ENCODE measurements around the gene XXYLT1.

XXYLT1 gene

GRCh38 chr3:195086885-195087284, 184.1 kb downstream of the XXYLT1 start:
- DNase-seq: no peak

- no peak for DNase-seq
These were observed 184.6 kb downstream of the XXYLT1 start for GRCh38 chr3:195086341-195086740.

DNA sequence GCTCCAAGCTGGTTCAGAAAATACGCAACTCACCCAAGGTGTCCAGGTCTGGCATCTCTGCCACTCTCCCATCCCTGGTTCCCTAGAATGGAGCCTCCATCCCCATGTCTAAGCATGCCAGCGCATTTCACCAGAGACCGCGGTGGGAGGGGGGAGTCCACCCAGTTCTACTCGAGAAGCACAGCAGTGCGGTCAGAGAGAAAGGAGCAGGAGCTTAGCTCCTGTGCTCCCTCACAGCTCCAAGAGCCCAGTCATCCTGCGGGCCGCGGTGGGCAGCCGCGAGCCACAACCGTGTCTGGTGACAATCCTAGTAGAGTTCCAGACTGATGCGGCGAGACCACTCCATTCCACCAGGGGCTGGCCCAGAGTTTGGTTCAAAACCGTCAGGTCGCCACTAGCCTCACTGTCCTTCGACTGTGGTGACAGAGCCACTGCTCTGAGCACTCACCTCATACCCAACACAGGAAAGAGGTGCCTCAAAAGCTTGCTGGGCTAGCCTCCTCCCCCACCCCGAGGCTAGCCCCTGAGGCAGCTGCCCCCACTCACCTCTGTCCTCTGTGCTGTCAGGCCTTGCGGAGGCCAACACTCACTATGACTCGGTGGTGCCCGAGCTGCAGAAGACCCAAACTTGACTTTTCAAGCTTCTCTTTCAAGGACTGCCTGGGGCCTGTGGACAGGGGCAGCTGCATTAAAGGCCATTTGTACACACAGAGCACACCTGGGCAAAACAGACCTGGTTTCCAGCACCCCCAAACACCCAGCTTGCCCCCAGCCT, 185.4 kb downstream of the XXYLT1 start:
- no peak for DNase-seq

GRCh38 chr3:195084746-195085145, 186.2 kb downstream of the XXYLT1 start:
- no peak for DNase-seq

DNA sequence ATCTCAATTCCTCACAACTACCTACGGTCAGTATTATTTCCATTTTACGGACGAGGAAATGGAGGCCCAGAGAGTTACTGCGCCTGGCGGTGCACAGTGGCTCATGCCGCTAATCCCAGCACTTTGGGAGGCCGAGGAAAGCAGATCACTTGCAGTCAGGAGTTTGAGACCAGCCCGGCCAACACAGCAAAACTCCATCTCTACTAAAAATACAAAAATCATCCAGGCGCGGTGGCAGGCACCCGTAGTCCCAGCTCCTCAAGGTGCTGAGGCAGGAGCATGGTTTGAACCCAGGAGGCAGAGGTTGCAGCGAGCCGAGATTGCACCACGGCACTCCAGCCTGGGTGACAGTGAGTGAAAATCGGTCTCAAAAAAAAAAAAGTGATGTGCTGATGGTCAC, 187.3 kb downstream of the XXYLT1 start:
- DNase-seq: no peak

- no peak for DNase-seq
These were observed 188.1 kb downstream of the XXYLT1 start for GRCh38 chr3:195082811-195083210.

DNA sequence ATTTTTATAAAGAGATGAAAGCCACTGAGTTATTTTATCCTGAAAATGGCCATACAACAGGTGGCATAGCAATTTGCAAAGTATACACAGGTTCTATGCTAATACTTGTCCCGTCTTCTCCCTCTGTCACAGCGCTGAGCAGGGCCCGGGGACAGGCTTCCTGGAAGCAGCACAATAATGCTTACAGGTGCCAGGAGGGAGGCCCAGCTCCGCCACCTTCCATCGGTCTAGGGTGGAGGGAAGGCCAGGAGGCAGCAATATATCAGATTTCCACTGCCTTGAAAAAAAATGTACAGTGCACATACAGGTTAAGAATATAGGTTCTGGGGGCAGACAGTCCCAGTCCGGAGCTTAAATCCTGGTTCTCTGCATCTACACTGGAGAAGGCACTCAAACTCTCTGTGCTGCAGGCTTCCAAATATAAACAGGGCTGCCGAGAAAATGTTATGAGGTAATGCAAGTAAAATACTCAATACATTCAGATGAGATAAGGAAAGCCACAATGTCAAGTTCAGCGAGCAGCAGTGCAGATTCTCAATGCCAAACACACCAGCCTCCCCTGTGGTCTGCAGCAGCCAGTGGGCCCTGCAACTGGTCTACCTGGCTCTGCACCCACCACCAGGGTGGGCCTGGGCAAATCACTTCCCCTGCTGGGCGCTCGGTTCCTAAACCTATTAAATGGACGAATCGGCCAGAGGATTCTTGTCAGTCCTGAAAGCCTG, 189.6 kb downstream of the XXYLT1 start:
- no peak for DNase-seq

GRCh38 chr3:195080571-195081151, 190.3 kb downstream of the XXYLT1 start:
- no peak for DNase-seq

GRCh38 chr3:195080125-195080524, 190.8 kb downstream of the XXYLT1 start:
- DNase-seq: no peak

- DNase-seq: no peak
These were observed 191.3 kb downstream of the XXYLT1 start for GRCh38 chr3:195079636-195080035.

DNA sequence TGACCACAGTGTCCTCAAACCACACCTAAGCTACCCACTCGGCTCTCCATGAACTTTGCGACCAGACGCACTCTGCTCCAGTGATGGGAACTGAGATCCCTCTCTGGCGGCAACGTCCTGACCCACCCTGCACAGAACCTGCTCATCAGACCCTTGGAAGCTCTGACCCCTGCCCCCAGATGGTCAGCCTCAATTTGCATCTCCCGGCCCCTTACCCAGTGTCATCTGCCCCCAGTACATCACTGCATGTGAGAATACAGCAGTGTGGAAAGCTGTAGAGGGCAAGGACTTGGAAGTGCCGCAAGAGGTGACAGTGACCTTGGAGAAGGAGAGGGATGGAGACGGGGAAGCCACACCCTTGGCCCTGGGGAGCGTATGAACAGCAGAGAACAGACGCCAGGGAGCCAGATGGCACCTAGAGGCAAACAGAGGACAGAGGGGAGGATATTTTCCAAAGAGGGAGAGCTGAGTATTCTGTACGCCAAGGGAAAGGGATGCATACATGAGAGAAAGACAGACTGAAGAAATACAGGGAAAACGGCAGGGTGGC, 192.0 kb downstream of the XXYLT1 start:
- no peak for DNase-seq

- no peak for DNase-seq
These were observed 193.1 kb downstream of the XXYLT1 start for GRCh38 chr3:195077611-195078540.

- DNase-seq: no peak
These were observed 193.9 kb downstream of the XXYLT1 start for GRCh38 chr3:195076981-195077610.

GRCh38 chr3:195075941-195076875, 194.8 kb downstream of the XXYLT1 start:
- DNase-seq: no peak

DNA sequence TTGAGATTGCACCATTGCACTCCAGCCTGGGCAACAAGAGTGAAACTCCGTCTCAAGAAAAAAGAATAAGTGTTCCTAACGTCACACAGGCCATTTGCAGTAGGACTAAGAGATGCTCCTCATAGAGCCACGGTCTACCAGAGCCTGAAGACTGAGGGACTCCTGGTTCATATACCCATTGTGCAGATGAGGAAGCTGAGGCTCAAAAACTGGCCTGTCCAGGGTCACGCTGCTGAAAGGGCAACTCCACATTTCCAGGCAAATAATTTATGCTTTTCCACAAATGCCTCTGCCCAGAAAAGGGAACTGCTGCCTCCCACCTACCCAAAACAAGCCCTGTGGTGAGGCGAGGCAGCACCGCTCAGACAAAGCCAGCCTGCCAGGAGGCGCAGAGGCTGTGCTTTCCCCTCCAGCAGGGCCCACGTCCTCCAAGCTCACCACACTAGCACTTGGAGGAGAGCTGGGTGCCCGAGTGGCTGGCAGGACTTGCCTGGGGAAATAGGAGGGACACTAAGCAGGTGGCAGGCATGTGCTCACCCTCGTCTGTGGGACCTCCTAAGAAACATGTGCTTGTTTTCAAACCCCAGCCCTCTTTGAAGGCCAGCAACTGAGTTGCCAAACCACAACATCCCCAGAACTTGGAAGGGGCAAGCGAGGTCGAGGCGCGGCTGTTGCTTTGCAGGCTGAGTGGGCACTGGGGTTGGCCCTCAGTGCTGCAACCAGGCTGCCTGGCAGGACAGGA, 195.6 kb downstream of the XXYLT1 start:
- DNase-seq: no peak

DNA sequence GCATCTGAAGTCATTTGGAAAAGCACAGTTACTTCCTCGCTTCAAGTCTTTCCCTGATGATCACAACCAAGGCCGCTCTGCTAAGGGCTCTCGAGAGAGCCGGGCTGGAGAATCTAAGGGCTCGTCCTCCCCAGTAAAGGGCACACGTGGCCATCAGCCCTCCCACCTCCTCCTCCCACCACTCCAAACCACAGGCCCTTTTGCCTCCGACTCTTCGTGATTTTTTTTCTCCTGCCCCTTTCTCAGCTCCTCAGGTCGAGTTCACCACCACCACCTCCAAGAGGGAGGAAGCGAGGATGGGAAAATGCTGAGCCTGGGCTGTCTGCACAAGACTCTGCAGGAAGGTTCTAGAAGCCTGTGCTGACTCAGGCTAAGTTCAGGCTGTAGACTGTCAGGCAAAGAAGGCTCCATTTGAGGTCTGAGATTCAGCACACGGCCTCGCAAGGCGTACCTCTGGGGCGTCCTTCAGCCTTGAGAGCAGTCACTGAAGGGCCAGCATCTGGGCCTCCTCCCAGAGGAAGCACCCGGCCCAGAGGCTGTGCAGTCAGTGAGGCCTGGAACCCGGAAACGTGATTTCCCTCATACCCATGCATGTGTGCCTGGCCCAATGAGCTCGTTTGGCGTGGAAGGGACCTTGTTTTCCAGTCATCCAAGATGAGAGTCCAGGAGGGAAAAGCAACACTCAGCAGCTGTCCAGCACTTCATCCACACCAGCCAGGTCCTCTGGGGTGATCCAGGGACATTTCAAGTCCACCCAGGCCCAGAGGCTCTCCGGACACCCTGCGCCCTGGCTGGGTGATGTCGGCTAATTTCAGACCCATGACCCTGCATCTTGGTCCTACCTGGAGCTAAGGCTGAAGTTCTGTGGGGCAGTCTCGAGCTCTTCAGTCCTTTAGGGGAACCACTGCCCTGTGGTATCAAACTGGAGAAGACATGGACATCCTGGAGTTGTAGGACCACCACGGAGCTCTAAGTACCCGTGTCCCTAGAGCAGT, 196.8 kb downstream of the XXYLT1 start:
- DNase-seq: no peak

- DNase-seq: no peak
These were observed 197.9 kb downstream of the XXYLT1 start for GRCh38 chr3:195072916-195073564.
